Body of pancreas (tissue), 4 donors: ENCODE measurements around the gene MCCC1.

Source experiments
- POLR2A ChIP-seq, 3 donors: fragments of 450-650 bp; IDR thresholded peaks; one replicate each; pipeline ENCODE4 v1.6.1; 2016; ENCODE audit warnings: antibody characterized with exemption in 3 of 3, mild to moderate bottlenecking in 2 of 3
- TF ChIP-seq, protein P1 (sequence below), 7 experiments: fragments of 450-650 bp in 4 of 7; fragments of 200-600 bp in 3 of 7; sonication (generic) in 3 of 7; IDR thresholded peaks; one replicate each; pipeline ENCODE4 v1.5.1; 2016 to 2019; ENCODE audit warnings: antibody characterized with exemption in 7 of 7

GRCh38 chr3:182989566-182989965 is 109.7 kb downstream of the MCCC1 start:
- TF ChIP-seq, protein P1, sequence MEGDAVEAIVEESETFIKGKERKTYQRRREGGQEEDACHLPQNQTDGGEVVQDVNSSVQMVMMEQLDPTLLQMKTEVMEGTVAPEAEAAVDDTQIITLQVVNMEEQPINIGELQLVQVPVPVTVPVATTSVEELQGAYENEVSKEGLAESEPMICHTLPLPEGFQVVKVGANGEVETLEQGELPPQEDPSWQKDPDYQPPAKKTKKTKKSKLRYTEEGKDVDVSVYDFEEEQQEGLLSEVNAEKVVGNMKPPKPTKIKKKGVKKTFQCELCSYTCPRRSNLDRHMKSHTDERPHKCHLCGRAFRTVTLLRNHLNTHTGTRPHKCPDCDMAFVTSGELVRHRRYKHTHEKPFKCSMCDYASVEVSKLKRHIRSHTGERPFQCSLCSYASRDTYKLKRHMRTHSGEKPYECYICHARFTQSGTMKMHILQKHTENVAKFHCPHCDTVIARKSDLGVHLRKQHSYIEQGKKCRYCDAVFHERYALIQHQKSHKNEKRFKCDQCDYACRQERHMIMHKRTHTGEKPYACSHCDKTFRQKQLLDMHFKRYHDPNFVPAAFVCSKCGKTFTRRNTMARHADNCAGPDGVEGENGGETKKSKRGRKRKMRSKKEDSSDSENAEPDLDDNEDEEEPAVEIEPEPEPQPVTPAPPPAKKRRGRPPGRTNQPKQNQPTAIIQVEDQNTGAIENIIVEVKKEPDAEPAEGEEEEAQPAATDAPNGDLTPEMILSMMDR (IDR thresholded peaks at IDR 0.05), result no peak
- TF ChIP-seq POLR2A (IDR thresholded peaks at IDR 0.05), result no peak
